Fibroblast of pulmonary artery (primary cell): ENCODE data around the gene GPAT3.
A peak's percentile ranks its signal among the peaks of the same experiment; 100 is the strongest.

Experiments
- DNase-seq: peaks from one replicate; pipeline ENCODE4 v3.0.0-alpha.2; 2010; ENCODE audit warnings: low read depth
- H3K4me3 ChIP-seq: replicated peaks from 2 replicates; pipeline ENCODE4 v1.5.1; 2011; ENCODE audit warnings: low read depth, mild to moderate bottlenecking, control low read depth, low read length, moderate library complexity
- CTCF ChIP-seq: IDR thresholded peaks from 2 replicates; pipeline ENCODE4 v1.5.1; 2011; ENCODE audit warnings: mild to moderate bottlenecking, control low read depth, low read length, inconsistent platforms; ENCODE audit errors: missing control alignments

The GPAT3 gene

GRCh38 chr4:83639849-83640493 lies 104.1 kb downstream of the GPAT3 start:
- no peak overlapping the region for H3K4me3 ChIP-seq
- DNase-seq, result peak; percentile 90
- peak; percentile 82 for TF ChIP-seq CTCF

- TF ChIP-seq CTCF, result no peak
- DNase-seq, result no peak
- H3K4me3 ChIP-seq, result no peak overlapping the region
Measured at GRCh38 chr4:83643036-83643435, 107.1 kb downstream of the GPAT3 start.

- peak; percentile 82 for DNase-seq
- peak; percentile 87 for TF ChIP-seq CTCF
- no peak overlapping the region for H3K4me3 ChIP-seq
Measured at GRCh38 chr4:83644677-83645659, 109.1 kb downstream of the GPAT3 start.

- no peak for TF ChIP-seq CTCF
- no peak overlapping the region for H3K4me3 ChIP-seq
- peak; percentile 14 for DNase-seq
Measured at GRCh38 chr4:83646538-83647239, 110.8 kb downstream of the GPAT3 start.

- no peak for DNase-seq
- no peak overlapping the region for H3K4me3 ChIP-seq
- TF ChIP-seq CTCF, result no peak
Measured at GRCh38 chr4:83651846-83652245, 115.9 kb downstream of the GPAT3 start.
